ENCODE data around the gene ROR1. TPM values are rescaled to one million over a fixed set of nuclear protein-coding genes. Genes with fewer than 3 reads are reported as not detected.

Gene ROR1
- polyA plus RNA-seq, 1 of the 3 experiments (the other 2 are of a cell fraction): 4.0 TPM

- WGBS (ENCODE audit: low lambda C conversion rate): 26% methylated on average over 10 of the region's 10 CpGs
- Histone ChIP-seq H3K4me3 (ENCODE audit: low read depth in 2 of 2, low read length in 1 of 2) (peak overlapping the region in 1 of 2 experiments; percentile 18; a peak in 1 of 4 replicates), H3K9me2 (no peaks in the 10 kb centered on the region), H3F3A (replicated peaks; ENCODE audit: insufficient read depth) (peaks cover 32% of the 10 kb centered on the region), H3K4me1 (ENCODE audit: control insufficient read depth in 1 of 2, insufficient read depth in 2 of 2, low read depth in 1 of 2, low read length in 1 of 2) (peaks cover 47 to 58% of the 10 kb centered on the region in 2 experiments), H3K79me2 (ENCODE audit: insufficient read depth) (no peaks in the 10 kb centered on the region), H3K36me3 (replicated peaks in 1 of 2; ENCODE audit: control insufficient read depth in 1 of 2, insufficient read depth in 2 of 2, low read length in 1 of 2) (peaks cover 0 to 2% of the 10 kb centered on the region in 2 experiments), H3K4me2 (peak overlapping the region; percentile 67), H3K9me3 (no peaks in the 10 kb centered on the region), H2AFZ (ENCODE audit: low read depth) (no peak overlapping the region), H3K27ac (ENCODE audit: low read depth in 2 of 2, low read length in 1 of 2) (peak overlapping the region; percentile 52 to 69; a peak in 2 of 4 replicates), H3K27me3 (ENCODE audit: insufficient read depth) (no peaks in the 10 kb centered on the region), H3K9ac (no peak overlapping the region), H4K20me1 (ENCODE audit: insufficient read depth) (no peaks in the 10 kb centered on the region)
- ChIA-PET POLR2A (interaction anchor here (0.6 kb wide), 1 partner anchor 155 kb away, joined by 3 read pairs; no protein-coding TSS in a partner anchor), CTCF (interaction anchor here (1.0 kb wide), 1 partner anchor 268 kb away, joined by 3 read pairs; the partner anchor contains the start of gene ROR1)
- no peak for DNase-seq
- TF ChIP-seq TCF12 (IDR thresholded peaks at IDR 0.05) (peak; percentile 99), RFX5 (IDR thresholded peaks at IDR 0.05; ENCODE audit: low read length) (no peak), NFIC (IDR thresholded peaks at IDR 0.05; ENCODE audit: borderline replicate concordance) (peak; percentile 98), NRF1 (IDR thresholded peaks at IDR 0.05; ENCODE audit: low read depth, low read length) (no peak), PBX3 (IDR thresholded peaks at IDR 0.05) (peak; percentile 97), SIN3A (IDR thresholded peaks at IDR 0.05; ENCODE audit: borderline replicate concordance, low read depth, low read length) (peak; percentile 54; the same call in 1 of the 2 replicates), GABPA (IDR thresholded peaks at IDR 0.05; ENCODE audit: low read depth) (no peak), RAD21 (IDR thresholded peaks at IDR 0.05; ENCODE audit: low read length) (no peak), FOXJ3 (CRISPR knock-in tag; IDR thresholded peaks at IDR 0.05) (no peak), EZH2phosphoT487 (IDR thresholded peaks at IDR 0.05; ENCODE audit: borderline replicate concordance, low read depth) (no peak), MAX (IDR thresholded peaks at IDR 0.05; ENCODE audit: low read depth) (peak; percentile 72), YY1 (IDR thresholded peaks at IDR 0.05; ENCODE audit: low read depth) (no peak), MEF2A (IDR thresholded peaks at IDR 0.05; ENCODE audit: borderline replicate concordance, low read depth) (peak; percentile 96), RCOR1 (IDR thresholded peaks at IDR 0.05; ENCODE audit: low read length) (no peak), SMC3 (IDR thresholded peaks at IDR 0.05; ENCODE audit: low read depth, low read length) (no peak), RXRA (IDR thresholded peaks at IDR 0.05; ENCODE audit: borderline replicate concordance, low read depth) (peak; percentile 93), POLR2AphosphoS5 (IDR thresholded peaks at IDR 0.05; ENCODE audit: low read depth, low read length) (peak; percentile 93), TAF1 (IDR thresholded peaks at IDR 0.05; ENCODE audit: borderline replicate concordance, low read depth, low read length) (peak; percentile 19; the same call in 1 of the 2 replicates), ZBTB33 (IDR thresholded peaks at IDR 0.05; ENCODE audit: borderline replicate concordance, low read depth) (peak; percentile 71), CHD2 (IDR thresholded peaks at IDR 0.05; ENCODE audit: low read length, partially characterized antibody) (no peak), EP300 (IDR thresholded peaks at IDR 0.05; ENCODE audit: borderline replicate concordance in 1 of 2, low read depth in 1 of 2, low read length in 1 of 2) (peak; percentile 69 to 96), MXI1 (IDR thresholded peaks at IDR 0.05; ENCODE audit: low read depth, low read length) (no peak), GATA2 (CRISPR knock-in tag; IDR thresholded peaks at IDR 0.05) (no peak), JUND (IDR thresholded peaks at IDR 0.05) (peak; percentile 98)
- TF ChIP-seq, protein P1, sequence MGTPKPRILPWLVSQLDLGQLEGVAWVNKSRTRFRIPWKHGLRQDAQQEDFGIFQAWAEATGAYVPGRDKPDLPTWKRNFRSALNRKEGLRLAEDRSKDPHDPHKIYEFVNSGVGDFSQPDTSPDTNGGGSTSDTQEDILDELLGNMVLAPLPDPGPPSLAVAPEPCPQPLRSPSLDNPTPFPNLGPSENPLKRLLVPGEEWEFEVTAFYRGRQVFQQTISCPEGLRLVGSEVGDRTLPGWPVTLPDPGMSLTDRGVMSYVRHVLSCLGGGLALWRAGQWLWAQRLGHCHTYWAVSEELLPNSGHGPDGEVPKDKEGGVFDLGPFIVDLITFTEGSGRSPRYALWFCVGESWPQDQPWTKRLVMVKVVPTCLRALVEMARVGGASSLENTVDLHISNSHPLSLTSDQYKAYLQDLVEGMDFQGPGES (IDR thresholded peaks at IDR 0.05; ENCODE audit: low read depth, low read length): no peak
- TF ChIP-seq, protein P2, sequence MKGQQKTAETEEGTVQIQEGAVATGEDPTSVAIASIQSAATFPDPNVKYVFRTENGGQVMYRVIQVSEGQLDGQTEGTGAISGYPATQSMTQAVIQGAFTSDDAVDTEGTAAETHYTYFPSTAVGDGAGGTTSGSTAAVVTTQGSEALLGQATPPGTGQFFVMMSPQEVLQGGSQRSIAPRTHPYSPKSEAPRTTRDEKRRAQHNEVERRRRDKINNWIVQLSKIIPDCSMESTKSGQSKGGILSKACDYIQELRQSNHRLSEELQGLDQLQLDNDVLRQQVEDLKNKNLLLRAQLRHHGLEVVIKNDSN (IDR thresholded peaks at IDR 0.05; ENCODE audit: borderline replicate concordance, low read depth): no peak
Observed at GRCh38 chr1:64042331-64043100, 268.7 kb downstream of the ROR1 start.
